Stimulated activated naive CD4-positive, alpha-beta T cell treated with Interleukin-2 at 50 U/mL for 16 hours (primary cell): ENCODE measurements around the gene TAF1L.
"Not testable (repeated sequence)": the region's sequence is repeated elsewhere in the genome, so short reads cannot be mapped to it uniquely, and the experiment has no call there.

Experiments
- DNase-seq: peaks from one replicate; lab custom pipeline; 2025; lab: John Stamatoyannopoulos, UW

TAF1L gene, protein sequence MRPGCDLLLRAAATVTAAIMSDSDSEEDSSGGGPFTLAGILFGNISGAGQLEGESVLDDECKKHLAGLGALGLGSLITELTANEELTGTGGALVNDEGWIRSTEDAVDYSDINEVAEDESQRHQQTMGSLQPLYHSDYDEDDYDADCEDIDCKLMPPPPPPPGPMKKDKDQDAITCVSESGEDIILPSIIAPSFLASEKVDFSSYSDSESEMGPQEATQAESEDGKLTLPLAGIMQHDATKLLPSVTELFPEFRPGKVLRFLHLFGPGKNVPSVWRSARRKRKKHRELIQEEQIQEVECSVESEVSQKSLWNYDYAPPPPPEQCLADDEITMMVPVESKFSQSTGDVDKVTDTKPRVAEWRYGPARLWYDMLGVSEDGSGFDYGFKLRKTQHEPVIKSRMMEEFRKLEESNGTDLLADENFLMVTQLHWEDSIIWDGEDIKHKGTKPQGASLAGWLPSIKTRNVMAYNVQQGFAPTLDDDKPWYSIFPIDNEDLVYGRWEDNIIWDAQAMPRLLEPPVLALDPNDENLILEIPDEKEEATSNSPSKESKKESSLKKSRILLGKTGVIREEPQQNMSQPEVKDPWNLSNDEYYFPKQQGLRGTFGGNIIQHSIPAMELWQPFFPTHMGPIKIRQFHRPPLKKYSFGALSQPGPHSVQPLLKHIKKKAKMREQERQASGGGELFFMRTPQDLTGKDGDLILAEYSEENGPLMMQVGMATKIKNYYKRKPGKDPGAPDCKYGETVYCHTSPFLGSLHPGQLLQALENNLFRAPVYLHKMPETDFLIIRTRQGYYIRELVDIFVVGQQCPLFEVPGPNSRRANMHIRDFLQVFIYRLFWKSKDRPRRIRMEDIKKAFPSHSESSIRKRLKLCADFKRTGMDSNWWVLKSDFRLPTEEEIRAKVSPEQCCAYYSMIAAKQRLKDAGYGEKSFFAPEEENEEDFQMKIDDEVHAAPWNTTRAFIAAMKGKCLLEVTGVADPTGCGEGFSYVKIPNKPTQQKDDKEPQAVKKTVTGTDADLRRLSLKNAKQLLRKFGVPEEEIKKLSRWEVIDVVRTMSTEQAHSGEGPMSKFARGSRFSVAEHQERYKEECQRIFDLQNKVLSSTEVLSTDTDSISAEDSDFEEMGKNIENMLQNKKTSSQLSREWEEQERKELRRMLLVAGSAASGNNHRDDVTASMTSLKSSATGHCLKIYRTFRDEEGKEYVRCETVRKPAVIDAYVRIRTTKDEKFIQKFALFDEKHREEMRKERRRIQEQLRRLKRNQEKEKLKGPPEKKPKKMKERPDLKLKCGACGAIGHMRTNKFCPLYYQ (N-terminal part only)

DNA sequence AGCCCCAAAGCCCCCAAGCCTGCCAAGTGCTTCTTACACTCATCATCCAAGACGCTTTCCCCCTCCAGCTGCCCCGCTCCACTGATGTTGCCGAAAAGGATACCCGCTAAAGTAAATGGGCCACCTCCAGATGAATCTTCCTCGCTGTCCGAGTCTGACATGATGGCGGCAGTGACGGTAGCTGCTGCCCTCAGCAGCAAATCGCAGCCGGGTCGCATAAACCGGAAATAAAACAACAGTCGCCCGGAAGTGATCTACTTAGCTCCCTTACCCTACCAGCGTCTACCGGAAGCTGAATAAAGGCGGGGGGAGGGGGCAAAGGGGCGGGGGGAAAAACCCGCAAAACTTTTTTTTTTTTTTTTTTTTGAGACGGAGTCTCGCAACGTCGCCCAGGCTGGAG lies at the start of gene TAF1L:
TAF1L (minus strand) TSS at position 308 of the 400 bp plus-strand sequence; CDS start at position 218, 90 bp downstream.
- no peak for DNase-seq

DNA sequence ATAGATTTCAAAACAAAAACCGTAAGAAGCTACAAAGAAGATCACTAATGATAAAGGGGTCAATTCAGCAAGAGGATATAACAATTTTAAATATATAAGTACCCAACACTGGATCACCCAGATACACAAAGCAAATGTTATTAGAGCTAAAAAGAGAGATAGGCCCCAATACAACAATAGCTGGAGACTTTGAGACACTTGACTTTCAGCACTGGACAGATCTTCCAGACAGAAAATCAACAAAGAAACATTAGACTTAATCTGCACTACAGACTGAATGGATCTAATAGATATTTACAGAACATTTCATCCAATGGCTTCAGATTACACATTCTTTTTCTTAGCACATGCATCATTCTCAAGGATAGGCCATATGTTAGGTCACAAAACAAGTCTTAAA lies 46.3 kb upstream of the TAF1L start:
- DNase-seq = no peak

DNA sequence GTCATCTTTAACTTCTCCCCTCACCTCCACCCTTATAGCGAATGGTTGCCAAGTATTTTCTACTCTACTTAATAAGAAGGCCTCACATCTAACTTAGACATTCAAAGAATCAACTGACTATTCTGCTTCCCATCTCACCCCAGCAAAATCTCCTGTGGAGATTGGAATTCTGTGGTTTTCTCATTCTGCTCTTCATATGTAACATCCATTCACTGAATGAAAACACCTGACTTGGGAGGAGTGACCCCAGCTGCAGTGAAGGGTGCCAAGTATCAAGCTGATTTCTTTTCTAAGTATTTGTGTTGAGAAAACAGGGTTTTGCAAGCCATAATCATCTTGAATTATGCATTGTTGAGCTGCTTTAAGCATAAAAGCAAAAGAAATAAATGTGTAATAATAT lies 42.5 kb upstream of the TAF1L start:
- DNase-seq = no peak

DNA sequence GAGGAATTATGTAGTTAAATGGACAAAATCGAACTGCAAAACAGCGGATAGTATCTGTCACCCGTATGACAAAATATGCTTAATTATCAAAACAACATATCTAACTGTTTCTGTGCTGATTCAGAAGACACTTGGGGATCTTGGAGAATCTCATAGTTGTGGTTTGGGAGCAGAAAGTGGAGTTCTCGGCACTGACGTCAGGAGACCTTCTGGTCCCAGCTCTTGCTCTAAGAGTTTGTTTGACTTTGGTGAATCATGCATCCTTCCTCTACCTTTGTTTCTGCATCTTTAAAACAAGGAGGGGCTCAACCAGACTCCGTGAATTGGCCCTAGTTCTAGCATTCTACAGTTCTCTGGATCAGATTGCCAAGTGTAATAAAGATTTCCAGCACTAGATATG lies 37.0 kb upstream of the TAF1L start:
- no peak for DNase-seq

DNA sequence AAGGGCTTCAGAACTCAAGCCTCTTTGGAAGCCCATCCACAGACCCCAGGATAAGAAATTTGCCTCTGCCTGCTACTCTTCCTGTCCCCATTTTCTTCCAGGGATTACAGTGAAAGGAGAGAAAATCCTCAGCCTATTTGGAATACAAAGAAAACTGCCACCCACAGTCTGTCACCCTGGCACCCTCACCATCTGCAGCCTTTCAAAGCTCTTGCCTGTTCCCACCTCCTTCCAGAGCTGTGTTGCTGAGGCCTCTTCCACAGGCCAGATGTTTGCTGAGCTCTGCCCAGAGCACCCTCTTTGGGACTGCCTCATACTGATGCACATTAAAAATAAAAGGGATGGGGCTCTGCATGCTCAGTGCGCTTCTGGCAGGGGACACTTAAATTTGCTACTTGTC lies 35.9 kb upstream of the TAF1L start:
- no peak for DNase-seq

DNA sequence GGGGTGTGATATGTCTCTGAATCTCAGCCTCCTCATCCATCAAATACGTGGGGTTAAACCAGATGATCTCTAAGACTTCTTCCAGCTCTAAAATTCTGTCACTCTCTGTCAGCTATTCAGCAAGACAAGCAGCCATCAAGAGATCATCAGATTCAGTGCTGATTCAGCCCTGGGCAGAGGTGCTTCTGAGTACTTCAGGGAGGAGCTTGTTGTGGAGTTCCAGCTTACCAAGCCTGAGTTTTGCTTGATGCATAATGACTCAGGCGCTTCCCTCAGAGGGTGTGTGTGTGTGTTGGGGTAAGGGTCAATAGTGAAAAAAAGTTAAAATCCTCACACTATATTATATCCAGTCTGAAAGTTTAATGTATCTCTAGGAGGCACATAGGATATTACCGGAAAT lies 29.6 kb upstream of the TAF1L start:
- DNase-seq = no peak

DNA sequence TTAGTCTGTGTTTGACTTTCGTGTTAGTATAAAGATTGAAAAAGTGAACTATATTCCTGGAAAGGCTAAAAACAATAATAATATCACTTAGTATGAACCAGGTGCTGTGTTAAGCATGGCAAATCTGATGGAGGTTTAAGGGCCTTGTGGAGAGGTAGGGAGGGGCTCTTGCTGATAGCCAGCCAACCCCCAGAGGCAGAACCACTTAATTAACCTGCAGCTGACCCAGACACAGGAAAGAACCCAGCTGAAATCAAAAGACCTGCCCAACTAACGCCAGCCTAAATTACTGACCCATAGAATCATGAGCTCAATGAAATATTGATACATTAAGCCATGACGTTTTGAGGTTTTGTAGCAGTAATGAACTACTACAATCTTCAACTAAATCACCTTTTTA lies 28.3 kb upstream of the TAF1L start:
- no peak for DNase-seq

DNA sequence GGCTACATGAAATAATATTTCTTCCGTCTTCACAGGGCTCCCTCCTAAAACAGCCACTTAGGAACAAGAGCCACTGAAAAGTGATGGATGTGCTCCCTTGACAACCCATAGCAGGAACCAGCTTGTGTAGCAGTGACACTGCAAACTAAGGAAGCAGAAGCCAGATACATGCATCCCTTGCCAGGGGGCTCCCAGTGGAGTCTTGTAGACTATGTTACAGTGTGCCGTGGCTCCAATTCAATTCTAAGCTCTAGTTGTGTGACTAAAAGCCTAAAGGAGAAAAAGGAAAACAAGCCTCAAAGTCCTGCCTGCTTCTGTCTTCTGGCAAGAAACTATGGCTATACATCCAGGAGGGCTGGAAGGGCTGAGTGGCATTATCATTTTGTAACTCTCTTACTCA lies 12.2 kb upstream of the TAF1L start:
- no peak for DNase-seq

DNA sequence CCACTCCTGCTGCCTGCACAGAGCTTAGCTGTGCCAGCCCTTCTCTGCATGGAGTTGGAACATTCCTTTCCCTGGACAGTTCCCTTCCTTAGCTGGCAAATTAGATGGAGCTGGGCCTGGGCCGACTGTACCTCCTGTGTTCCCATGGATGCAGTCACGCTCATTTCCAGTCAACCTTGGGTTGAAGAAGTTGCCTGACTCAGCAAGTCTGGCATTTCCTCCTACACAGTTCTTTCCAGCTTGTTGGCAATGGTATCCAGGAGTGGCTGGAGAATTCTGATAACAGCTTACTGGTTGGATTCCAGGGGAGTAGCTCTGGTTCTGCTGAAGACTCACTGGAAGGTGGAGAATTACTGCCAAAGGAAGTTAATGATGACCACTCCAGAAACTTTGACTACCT lies 9.2 kb upstream of the TAF1L start:
- no peak for DNase-seq

DNA sequence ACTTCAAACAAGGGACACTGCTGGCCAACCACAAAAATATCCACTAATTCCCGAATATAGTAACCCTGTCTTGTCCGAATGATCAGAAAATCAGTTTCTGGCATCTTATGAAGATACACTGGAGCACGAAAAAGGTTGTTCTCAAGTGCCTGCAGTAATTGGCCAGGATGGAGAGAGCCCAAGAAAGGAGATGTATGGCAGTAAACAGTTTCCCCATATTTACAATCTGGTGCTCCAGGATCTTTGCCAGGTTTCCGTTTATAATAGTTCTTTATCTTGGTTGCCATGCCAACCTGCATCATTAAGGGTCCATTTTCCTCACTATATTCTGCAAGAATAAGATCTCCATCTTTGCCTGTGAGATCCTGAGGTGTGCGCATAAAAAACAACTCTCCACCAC lies 2.3 kb downstream of the TAF1L start:
- DNase-seq = not testable (repeated sequence)

DNA sequence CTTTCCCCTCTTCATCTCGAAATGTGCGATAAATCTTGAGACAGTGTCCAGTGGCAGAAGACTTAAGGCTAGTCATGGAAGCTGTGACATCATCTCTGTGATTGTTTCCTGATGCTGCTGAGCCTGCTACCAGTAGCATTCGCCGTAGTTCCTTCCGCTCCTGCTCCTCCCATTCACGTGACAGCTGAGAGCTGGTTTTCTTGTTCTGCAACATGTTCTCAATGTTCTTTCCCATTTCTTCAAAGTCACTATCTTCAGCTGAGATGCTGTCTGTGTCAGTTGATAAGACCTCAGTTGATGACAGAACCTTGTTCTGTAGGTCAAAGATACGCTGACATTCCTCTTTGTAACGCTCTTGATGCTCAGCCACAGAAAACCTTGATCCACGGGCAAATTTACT lies 3.5 kb downstream of the TAF1L start:
- DNase-seq = no peak

DNA sequence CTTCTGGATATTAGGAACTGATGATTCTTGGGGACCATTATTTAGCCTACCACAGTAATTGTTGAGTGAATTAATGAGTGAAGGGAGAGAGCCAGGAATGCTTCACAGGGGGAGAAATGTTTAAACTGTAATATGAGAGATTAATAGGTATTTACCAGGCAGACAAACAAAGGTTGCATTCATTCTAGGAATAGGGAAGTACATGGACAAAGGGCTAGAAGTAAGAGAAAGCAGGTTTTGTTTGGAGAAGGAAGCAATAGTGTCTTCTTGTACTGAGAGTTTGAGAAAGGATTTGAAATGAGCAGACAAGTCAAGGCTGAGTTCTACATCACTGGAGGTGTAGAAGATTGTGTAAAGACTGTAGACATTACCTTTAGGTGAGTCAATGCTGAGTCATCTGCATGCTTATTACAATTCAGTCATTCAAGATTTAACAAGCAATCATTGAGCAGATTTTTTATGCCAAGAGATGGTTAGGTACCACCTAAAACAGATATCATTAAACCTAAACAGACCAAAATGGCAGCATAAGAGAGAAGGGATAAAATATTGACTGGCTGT lies 8.0 kb downstream of the TAF1L start:
- DNase-seq = no peak

DNA sequence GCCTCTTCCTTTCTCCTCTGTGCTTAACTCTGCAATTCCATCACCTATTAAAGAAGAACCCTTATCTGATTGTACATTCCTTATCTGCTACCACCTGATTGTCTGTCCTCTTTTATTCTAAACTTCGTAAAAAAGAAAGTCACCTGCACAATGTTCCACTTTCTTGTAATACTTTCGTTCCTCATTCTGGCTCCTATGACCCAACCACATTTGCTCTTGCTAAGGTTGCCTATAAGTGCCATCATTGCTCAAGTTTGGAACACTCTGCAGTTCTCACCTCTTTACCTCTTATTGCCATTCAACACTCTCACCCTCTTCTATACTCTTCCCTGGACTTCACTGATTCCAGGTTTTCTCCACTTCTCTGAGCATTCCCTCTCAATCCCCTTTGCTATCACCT lies 10.1 kb downstream of the TAF1L start:
- DNase-seq = no peak

DNA sequence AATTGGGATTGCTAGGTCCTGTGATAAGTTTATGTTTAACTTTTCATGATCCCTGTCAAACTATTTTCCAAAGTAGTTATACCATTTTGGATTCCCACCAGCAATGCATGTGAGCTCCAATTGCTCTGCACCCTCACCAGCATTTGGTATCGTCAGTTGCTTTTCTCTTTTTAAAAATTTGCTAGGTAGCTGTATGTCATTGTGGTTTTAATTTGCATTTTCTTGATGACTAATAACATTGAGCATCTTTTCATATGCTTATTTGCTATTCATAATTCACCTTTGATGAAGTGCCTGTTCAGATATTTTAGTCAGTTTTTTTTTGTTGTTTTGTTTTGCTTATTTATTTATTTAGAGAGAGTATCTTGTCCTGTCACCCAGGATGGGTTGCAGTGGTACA lies 12.5 kb downstream of the TAF1L start:
- no peak for DNase-seq

DNA sequence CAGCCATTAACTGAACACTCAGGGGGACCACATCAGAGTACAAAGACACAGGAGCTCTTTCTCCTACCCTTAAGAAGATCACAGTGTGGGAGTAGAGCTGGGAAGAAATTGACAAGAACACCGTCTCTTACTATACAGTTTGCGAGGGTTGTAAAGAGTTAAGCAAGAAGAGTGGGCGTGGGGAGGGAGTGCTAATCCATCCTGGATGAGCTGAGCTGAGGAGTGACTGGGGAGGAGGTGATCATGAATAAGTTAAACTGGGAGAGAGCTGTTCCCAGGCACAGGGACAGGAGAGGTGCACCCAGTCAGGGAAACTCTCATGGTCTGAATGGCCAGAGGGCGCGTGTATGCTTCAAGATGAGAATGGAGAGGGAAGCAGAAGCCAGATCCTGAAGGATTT lies 17.2 kb downstream of the TAF1L start:
- no peak for DNase-seq

DNA sequence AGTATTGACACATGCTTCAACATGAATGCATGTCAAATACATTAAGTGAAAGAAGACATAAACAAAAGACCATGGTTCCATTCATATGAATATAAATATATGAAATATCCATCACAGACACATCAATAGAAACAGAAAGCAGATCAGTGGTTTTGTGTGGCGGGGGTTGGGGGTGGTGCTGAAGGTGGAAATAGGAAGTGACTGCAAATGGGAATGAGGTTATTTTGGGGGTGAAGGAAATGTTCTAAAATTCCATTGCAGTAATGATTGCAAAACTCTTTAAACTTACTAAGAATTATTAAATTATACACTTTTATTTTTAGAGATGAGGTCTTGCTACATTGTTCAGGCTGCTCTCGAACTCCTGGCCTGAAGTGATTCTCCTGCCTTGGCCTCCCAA lies 28.7 kb downstream of the TAF1L start:
- no peak for DNase-seq

DNA sequence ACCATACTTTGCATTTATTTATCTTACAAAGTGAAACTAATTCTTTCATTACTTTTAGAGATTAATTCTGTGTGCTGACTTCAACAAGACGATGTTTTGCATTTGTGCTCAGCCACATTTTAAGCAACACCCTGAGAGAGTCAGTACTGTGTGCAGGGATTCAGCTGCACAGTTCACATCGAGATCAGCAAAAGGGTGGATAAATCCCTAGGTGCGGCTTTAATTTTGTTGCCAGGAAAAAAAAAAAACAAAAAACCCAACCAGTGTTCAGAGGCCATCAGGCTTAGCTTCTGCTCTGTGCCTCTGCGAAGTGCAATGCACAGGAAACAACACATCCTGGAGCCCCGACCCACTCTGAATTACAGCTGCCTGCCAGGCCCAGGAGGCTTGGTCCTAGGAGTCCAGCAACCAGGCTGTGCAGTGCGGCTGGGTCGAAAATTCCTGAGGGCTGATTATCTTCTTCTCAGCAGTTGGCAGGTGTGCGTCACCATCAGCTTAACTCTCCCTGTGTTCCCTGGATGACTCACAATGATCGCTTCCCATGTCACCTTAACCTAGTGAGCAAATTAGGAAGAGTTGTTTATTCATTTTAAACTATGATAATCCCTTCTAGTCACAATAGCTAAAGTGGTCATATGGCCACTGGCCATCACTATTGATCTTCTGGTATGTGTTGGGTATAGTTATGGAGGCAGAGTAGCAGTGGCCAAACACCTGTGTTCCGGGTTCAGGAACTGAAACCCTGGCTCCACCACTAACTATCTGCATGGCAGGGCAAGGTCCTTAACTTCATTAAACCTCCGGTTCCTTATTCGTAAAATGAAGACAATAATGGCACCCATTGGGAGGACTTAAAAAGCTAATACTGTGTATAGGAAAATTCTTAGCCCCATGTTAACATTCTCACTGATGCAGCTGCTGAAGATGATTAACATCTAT lies 31.3 kb downstream of the TAF1L start:
- no peak for DNase-seq

DNA sequence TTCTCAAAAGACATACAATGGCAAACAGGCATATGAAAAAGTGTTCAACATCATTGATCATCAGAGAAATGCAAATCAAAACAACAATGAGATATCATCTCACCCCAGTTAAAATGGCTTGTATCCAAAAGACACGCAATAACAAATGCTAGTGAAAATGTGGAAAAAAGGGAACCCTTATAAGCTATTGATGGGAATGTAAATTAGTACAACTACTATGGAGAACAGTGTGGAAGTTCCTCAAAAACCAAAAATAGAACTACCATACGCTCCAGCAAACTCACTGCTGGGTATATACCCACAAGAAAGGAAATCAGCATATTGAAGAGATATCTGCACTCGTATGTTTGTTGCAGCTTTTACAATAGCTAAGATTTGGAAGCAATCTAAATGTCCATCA lies 36.4 kb downstream of the TAF1L start:
- DNase-seq = not testable (repeated sequence)

DNA sequence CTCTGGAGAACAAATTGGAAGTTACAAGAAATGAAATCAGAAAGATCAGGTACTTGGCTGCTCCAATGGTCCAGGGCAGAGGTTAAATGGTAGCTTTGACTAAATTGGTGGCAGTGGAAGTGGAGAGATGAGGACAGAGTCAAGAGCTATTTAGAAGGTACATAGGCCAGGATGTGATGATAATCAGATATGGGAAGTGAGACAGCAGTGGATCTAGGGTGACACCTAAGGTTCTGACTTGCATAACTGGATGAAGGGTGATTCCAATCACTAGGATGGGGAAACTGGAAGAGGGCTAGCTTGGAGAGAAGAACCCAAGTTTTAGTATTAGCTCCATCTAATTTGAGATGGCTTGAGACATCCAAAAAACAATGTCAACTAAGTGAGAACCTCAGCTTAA lies 38.5 kb downstream of the TAF1L start:
- DNase-seq = no peak

DNA sequence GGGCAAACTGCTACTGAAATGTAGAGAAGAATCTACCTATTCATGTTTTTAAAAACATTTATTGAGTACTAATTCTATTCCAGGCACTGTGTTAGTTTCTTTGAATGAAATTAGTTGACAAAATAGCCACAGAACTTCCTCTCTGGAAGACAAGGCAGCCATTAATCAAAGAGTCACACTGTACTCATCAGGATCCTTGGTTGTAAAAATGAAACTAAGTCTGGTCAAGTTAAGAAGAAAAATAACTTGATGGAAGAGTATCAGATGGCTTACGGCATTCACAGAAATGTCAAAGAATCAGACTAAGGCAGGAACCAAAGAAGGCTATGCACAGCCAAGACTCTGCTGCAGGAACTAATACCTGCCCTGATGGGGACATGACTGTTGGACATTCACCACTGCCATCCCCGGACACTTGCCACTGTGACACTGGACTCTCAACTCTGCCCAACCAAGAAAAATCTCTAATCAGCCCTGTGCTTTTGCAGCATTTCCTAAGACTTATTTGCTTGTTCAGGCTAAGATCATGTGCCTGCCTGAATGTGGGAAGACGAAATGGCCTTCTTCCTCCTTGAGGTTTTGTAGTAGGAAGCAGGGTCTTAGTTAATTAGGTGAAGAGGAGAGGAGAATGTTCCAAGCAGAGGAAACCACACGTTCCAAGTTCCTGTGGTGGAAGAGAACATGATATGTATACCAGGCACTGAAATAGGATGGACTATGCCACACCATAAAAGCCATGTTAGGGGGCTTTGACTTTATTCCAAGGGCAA lies 39.2 kb downstream of the TAF1L start:
- no peak for DNase-seq
